ENCODE results near the gene ARFIP1. TPM values are rescaled to one million over a fixed set of nuclear protein-coding genes. Genes with fewer than 3 reads are reported as not detected.

Gene ARFIP1
- total RNA-seq, 2 experiments from 2014 or later, result 20.1 to 25.0 TPM

GRCh38 chr4:152946446-152946845 is 166.7 kb downstream of the ARFIP1 start:
- CTCF ChIA-PET, result no interaction called here
- Mint-ChIP-seq H3K27me3 (peaks cover 50% of the 10 kb centered on the region), H3K9me3 (ENCODE audit: low read depth) (no peaks in the 10 kb centered on the region), H3K4me1 (no peaks in the 10 kb centered on the region), H3K4me3 (no peak overlapping the region), H3K36me3 (no peaks in the 10 kb centered on the region), H3K27ac (no peak overlapping the region)
- ATAC-seq, result no peak
- no peak for DNase-seq

GRCh38 chr4:152947311-152947710 is 167.6 kb downstream of the ARFIP1 start:
- DNase-seq (no peak), ATAC-seq (no peak)
- Mint-ChIP-seq H3K27me3 (peaks cover 43% of the 10 kb centered on the region), H3K9me3 (ENCODE audit: low read depth) (no peaks in the 10 kb centered on the region), H3K4me3 (no peak overlapping the region), H3K36me3 (no peaks in the 10 kb centered on the region), H3K4me1 (no peaks in the 10 kb centered on the region), H3K27ac (no peak overlapping the region)
- CTCF ChIA-PET, result no interaction called here

- no peak for ATAC-seq
- Mint-ChIP-seq H3K27me3 (peaks cover 39% of the 10 kb centered on the region), H3K36me3 (no peaks in the 10 kb centered on the region), H3K4me3 (no peak overlapping the region), H3K27ac (no peak overlapping the region), H3K9me3 (ENCODE audit: low read depth) (no peaks in the 10 kb centered on the region), H3K4me1 (no peaks in the 10 kb centered on the region)
- no peak for DNase-seq
- CTCF ChIA-PET, result no interaction called here
Measured at GRCh38 chr4:152949930-152950329, 170.2 kb downstream of the ARFIP1 start.

- Mint-ChIP-seq H3K9me3 (ENCODE audit: low read depth) (no peaks in the 10 kb centered on the region), H3K36me3 (no peaks in the 10 kb centered on the region), H3K4me1 (no peaks in the 10 kb centered on the region), H3K27ac (no peak overlapping the region), H3K27me3 (peaks cover 38% of the 10 kb centered on the region), H3K4me3 (no peak overlapping the region)
- CTCF ChIA-PET, result no interaction called here
- DNase-seq (no peak), ATAC-seq (no peak)
Measured at GRCh38 chr4:152950402-152951274, 170.9 kb downstream of the ARFIP1 start.

GRCh38 chr4:152951348-152951747 is 171.6 kb downstream of the ARFIP1 start:
- CTCF ChIA-PET, result no interaction called here
- no peak overlapping the region for H3K27ac Mint-ChIP-seq
- H3K27me3 Mint-ChIP-seq, result peaks cover 40% of the 10 kb centered on the region
- H3K36me3 Mint-ChIP-seq, result no peaks in the 10 kb centered on the region
- ATAC-seq (no peak), DNase-seq (no peak)
- no peaks in the 10 kb centered on the region for H3K4me1 Mint-ChIP-seq
- no peak overlapping the region for H3K4me3 Mint-ChIP-seq
- no peaks in the 10 kb centered on the region for H3K9me3 Mint-ChIP-seq (ENCODE audit: low read depth)

GRCh38 chr4:152953514-152953913 is 173.8 kb downstream of the ARFIP1 start:
- no peaks in the 10 kb centered on the region for H3K9me3 Mint-ChIP-seq (ENCODE audit: low read depth)
- peaks cover 31% of the 10 kb centered on the region for H3K27me3 Mint-ChIP-seq
- H3K4me1 Mint-ChIP-seq, result no peaks in the 10 kb centered on the region
- ATAC-seq (no peak), DNase-seq (no peak)
- no peak overlapping the region for H3K27ac Mint-ChIP-seq
- no peak overlapping the region for H3K4me3 Mint-ChIP-seq
- CTCF ChIA-PET, result no interaction called here
- no peaks in the 10 kb centered on the region for H3K36me3 Mint-ChIP-seq

GRCh38 chr4:152954741-152955140 is 175.0 kb downstream of the ARFIP1 start:
- H3K4me3 Mint-ChIP-seq, result no peak overlapping the region
- no peaks in the 10 kb centered on the region for H3K4me1 Mint-ChIP-seq
- CTCF ChIA-PET, result no interaction called here
- H3K36me3 Mint-ChIP-seq, result no peaks in the 10 kb centered on the region
- H3K27ac Mint-ChIP-seq, result no peak overlapping the region
- no peaks in the 10 kb centered on the region for H3K9me3 Mint-ChIP-seq (ENCODE audit: low read depth)
- DNase-seq, result no peak
- peaks cover 28% of the 10 kb centered on the region for H3K27me3 Mint-ChIP-seq
- ATAC-seq, result no peak

- no peak overlapping the region for H3K27ac Mint-ChIP-seq
- ATAC-seq (no peak), DNase-seq (no peak)
- H3K4me3 Mint-ChIP-seq, result no peak overlapping the region
- no peaks in the 10 kb centered on the region for H3K9me3 Mint-ChIP-seq (ENCODE audit: low read depth)
- CTCF ChIA-PET, result interaction anchor here (1.5 kb wide), 1 partner anchor 128 kb away, joined by 3 read pairs; no protein-coding TSS in a partner anchor
- H3K36me3 Mint-ChIP-seq, result no peaks in the 10 kb centered on the region
- H3K4me1 Mint-ChIP-seq, result no peaks in the 10 kb centered on the region
- H3K27me3 Mint-ChIP-seq, result peaks cover 21% of the 10 kb centered on the region
Measured at GRCh38 chr4:152956147-152956546, 176.4 kb downstream of the ARFIP1 start.

- DNase-seq (no peak), ATAC-seq (no peak)
- no peaks in the 10 kb centered on the region for H3K9me3 Mint-ChIP-seq (ENCODE audit: low read depth)
- H3K4me3 Mint-ChIP-seq, result no peak overlapping the region
- no peaks in the 10 kb centered on the region for H3K36me3 Mint-ChIP-seq
- CTCF ChIA-PET, result interaction anchor here (1.5 kb wide), 1 partner anchor 128 kb away, joined by 3 read pairs; no protein-coding TSS in a partner anchor
- H3K4me1 Mint-ChIP-seq, result no peaks in the 10 kb centered on the region
- no peak overlapping the region for H3K27ac Mint-ChIP-seq
- H3K27me3 Mint-ChIP-seq, result peaks cover 19% of the 10 kb centered on the region
Measured at GRCh38 chr4:152956650-152957436, 177.1 kb downstream of the ARFIP1 start.

GRCh38 chr4:152957437-152958171 is 177.8 kb downstream of the ARFIP1 start:
- no peak for DNase-seq
- H3K27me3 Mint-ChIP-seq, result peaks cover 21% of the 10 kb centered on the region
- no peak for ATAC-seq
- H3K4me1 Mint-ChIP-seq, result no peaks in the 10 kb centered on the region
- no peaks in the 10 kb centered on the region for H3K9me3 Mint-ChIP-seq (ENCODE audit: low read depth)
- no peak overlapping the region for H3K4me3 Mint-ChIP-seq
- H3K27ac Mint-ChIP-seq, result no peak overlapping the region
- CTCF ChIA-PET, result no interaction called here
- no peaks in the 10 kb centered on the region for H3K36me3 Mint-ChIP-seq

GRCh38 chr4:152959080-152959479 is 179.3 kb downstream of the ARFIP1 start:
- Mint-ChIP-seq H3K36me3 (no peaks in the 10 kb centered on the region), H3K4me1 (no peaks in the 10 kb centered on the region), H3K9me3 (ENCODE audit: low read depth) (no peaks in the 10 kb centered on the region), H3K4me3 (no peak overlapping the region), H3K27ac (no peak overlapping the region), H3K27me3 (peaks cover 19% of the 10 kb centered on the region)
- no peak for ATAC-seq
- CTCF ChIA-PET, result no interaction called here
- no peak for DNase-seq

- Mint-ChIP-seq H3K4me1 (no peaks in the 10 kb centered on the region), H3K36me3 (no peaks in the 10 kb centered on the region), H3K27me3 (peaks cover 22% of the 10 kb centered on the region), H3K27ac (no peak overlapping the region), H3K9me3 (ENCODE audit: low read depth) (no peaks in the 10 kb centered on the region), H3K4me3 (no peak overlapping the region)
- DNase-seq (no peak), ATAC-seq (no peak)
- CTCF ChIA-PET, result no interaction called here
Measured at GRCh38 chr4:152960082-152960481, 180.3 kb downstream of the ARFIP1 start.

GRCh38 chr4:152961014-152961772 is 181.4 kb downstream of the ARFIP1 start:
- Mint-ChIP-seq H3K27ac (no peak overlapping the region), H3K4me3 (no peak overlapping the region), H3K36me3 (no peaks in the 10 kb centered on the region), H3K27me3 (peaks cover 16% of the 10 kb centered on the region), H3K9me3 (ENCODE audit: low read depth) (no peaks in the 10 kb centered on the region), H3K4me1 (no peaks in the 10 kb centered on the region)
- CTCF ChIA-PET, result no interaction called here
- DNase-seq (no peak), ATAC-seq (no peak)
